Activated naive CD8-positive, alpha-beta T cell treated with anti-CD3 and anti-CD28 coated beads, Interleukin-2, amount 50 U/mL, for 16 hours (primary cell): ENCODE data around the gene DAGLA.

ENCODE experiments used
- DNase-seq: peaks from one replicate; pipeline ENCODE4 v3.0.0-alpha.2; 2020; ENCODE audit warnings: low read depth, low spot score

The DAGLA gene

GRCh38 chr11:61745781-61746441, 65.7 kb downstream of the DAGLA start:
- DNase-seq = no peak

GRCh38 chr11:61746442-61747191, 66.4 kb downstream of the DAGLA start:
- DNase-seq = no peak

- DNase-seq = no peak
These were observed 67.2 kb downstream of the DAGLA start for GRCh38 chr11:61747192-61747966.

GRCh38 chr11:61747967-61748285, 67.7 kb downstream of the DAGLA start:
- DNase-seq = no peak

- DNase-seq = no peak
These were observed 69.5 kb downstream of the DAGLA start for GRCh38 chr11:61749591-61750217.

GRCh38 chr11:61750631-61751273, 70.6 kb downstream of the DAGLA start:
- DNase-seq = no peak

- no peak for DNase-seq
These were observed 71.2 kb downstream of the DAGLA start for GRCh38 chr11:61751384-61751783.

GRCh38 chr11:61752117-61752924, 72.1 kb downstream of the DAGLA start, which contains the start of gene MYRF:
Gene MYRF (plus strand): TSS chr11:61752636. CDS start chr11:61752745, 109 bp downstream.
- DNase-seq = peak; percentile 25

GRCh38 chr11:61752925-61753521, 72.8 kb downstream of the DAGLA start:
- DNase-seq = no peak

- DNase-seq = no peak
These were observed 73.5 kb downstream of the DAGLA start for GRCh38 chr11:61753672-61754071.

GRCh38 chr11:61754534-61755482, 74.6 kb downstream of the DAGLA start:
- no peak for DNase-seq

GRCh38 chr11:61756147-61756451, 75.9 kb downstream of the DAGLA start:
- no peak for DNase-seq

- no peak for DNase-seq
These were observed 76.4 kb downstream of the DAGLA start for GRCh38 chr11:61756452-61757212.

- no peak for DNase-seq
These were observed 77.1 kb downstream of the DAGLA start for GRCh38 chr11:61757213-61757862.

GRCh38 chr11:61760946-61761345, 80.8 kb downstream of the DAGLA start:
- no peak for DNase-seq

GRCh38 chr11:61761440-61762222, 81.4 kb downstream of the DAGLA start:
- DNase-seq = no peak

- DNase-seq = no peak
These were observed 82.0 kb downstream of the DAGLA start for GRCh38 chr11:61762223-61762615.
